CD4-positive, alpha-beta T cell treated with Interferon alpha-2 for 1 hour (primary cell): ENCODE results near the gene CD2BP2.
"Not testable (repeated sequence)": the region's sequence is repeated elsewhere in the genome, so short reads cannot be mapped to it uniquely, and the experiment has no call there.

Experiments used
- DNase-seq, 2 donors: peaks; one replicate each; pipeline ENCODE4 v3.0.0-alpha.2; 2020 to 2022

The CD2BP2 gene

GRCh38 chr16:30358990-30359870, 4.1 kb upstream of the CD2BP2 start:
- DNase-seq = no peak

DNA sequence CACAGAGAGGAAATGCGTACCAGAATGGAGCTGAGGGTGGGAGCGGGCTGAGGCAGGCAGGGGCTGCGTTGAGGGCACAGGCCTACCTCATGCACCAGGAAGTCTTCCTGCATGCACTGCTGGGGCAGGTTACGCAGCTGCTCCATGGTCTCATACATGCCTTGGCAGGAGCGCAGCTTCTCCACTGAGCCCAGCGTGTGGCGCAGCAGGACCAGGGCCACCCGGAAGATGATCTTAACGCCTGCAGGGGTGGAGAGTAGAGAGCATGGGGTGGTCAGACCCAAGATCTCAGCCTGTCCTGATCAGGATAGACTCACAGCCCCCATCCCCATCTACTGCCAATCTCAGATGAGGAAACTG, 3.4 kb upstream of the CD2BP2 start:
- DNase-seq = no peak

GRCh38 chr16:30357715-30358576, 2.8 kb upstream of the CD2BP2 start:
- DNase-seq = no peak

DNA sequence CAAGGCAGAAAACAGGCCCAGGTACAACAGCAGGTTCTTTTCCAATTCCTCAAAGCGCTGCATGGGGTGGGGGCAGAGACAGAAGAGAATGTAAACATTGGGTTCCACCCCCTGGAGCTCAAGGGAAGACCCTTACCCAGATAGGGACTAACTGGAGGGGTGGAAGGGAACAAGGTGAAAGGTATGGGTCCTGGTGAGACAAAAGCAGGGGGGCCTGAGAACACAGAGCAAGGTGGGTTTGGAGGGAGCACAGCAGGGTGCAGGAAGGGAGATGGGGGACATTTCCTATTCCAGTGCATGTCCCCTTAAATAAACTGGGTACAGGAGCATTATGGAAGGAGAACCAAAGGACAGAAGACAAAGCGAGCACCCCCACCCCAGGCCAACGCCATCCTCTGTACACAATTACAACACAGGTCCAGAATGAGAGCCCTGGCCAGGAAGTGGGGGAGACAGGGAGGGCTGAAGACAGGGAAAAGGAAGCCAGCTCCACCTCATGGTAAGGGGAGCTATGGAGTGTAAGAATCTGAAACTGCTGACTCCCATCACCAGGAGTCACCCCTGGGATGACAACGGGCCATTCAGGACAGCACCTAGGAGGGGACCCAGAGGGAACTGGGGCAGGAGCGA, 2.1 kb upstream of the CD2BP2 start:
- no peak for DNase-seq

DNA sequence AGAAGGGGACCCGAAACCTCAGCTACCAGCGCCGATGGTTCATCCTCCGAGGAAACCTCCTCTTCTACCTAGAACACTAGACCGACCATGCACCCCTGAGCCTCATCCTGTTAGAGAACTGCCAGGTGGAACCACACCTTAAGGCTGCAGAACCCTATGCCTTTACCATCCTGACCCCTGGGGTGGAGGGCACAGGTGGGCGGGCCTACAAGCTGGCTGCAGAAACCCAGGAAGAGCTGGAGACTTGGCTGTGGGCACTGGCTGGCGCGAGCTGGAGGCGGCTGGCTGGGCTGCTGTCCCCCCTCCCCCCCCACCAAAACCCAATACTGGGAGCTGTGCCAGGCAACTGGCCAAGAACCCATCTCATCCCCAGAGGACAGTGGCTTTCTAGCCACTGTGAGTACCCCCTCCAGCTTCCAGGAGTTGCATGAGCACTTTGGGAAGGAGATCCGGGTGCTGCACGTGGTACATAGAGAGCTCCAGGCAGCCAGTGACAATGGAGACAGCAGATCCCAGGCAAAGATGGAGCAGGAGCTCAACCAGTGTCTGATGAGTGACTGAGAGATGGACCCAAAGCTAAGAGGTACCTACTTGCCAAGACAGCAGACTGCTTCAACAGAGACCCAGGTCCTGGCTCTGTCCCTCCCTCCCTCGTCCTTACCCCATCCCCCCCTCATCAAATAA, 1.4 kb upstream of the CD2BP2 start:
- DNase-seq = no peak

- no peak for DNase-seq
Observed at GRCh38 chr16:30355954-30356308, 823 bp upstream of the CD2BP2 start.

DNA sequence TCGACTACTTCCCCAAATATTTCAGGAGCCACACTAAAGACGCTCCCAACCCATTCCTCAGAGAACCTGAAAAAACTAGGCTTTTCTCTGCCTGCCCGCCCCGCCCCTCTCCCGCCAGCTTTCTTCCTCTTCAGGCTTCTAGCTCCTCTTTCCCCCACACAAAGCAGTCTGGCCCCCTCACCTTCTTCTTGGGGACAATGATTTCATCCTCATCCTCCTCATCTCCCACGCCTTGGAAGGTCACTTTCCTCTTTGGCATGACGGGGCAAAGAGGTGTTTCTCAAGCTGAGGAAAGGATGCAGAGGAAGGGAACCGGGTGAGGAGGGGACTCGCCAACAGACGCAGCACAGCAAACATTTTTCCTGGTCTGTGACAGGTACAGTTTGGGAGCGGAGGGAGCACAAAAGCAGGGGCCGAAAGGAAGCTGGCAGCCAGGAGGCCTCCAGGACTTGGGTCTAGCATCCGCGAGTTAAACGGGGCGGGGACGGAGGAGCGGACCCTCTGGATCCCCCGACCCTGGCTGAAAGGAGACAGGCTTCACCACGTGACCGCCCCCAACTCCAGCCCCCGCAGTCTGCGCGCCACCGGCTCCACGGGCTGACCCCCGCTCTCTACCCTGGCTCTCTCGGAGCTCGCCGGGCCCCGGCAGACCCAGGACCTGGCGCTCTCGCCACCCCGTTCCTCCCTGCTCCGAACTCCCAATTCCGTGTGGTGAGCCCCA, 525 bp downstream of the CD2BP2 start:
- no peak for DNase-seq

- no peak for DNase-seq
Observed at GRCh38 chr16:30353438-30354129, 1.5 kb downstream of the CD2BP2 start.

- DNase-seq = no peak
Observed at GRCh38 chr16:30352488-30353401, 2.4 kb downstream of the CD2BP2 start.

- DNase-seq = no peak
Observed at GRCh38 chr16:30351586-30352419, 3.3 kb downstream of the CD2BP2 start.

GRCh38 chr16:30351001-30351441, 4.1 kb downstream of the CD2BP2 start:
- no peak for DNase-seq

DNA sequence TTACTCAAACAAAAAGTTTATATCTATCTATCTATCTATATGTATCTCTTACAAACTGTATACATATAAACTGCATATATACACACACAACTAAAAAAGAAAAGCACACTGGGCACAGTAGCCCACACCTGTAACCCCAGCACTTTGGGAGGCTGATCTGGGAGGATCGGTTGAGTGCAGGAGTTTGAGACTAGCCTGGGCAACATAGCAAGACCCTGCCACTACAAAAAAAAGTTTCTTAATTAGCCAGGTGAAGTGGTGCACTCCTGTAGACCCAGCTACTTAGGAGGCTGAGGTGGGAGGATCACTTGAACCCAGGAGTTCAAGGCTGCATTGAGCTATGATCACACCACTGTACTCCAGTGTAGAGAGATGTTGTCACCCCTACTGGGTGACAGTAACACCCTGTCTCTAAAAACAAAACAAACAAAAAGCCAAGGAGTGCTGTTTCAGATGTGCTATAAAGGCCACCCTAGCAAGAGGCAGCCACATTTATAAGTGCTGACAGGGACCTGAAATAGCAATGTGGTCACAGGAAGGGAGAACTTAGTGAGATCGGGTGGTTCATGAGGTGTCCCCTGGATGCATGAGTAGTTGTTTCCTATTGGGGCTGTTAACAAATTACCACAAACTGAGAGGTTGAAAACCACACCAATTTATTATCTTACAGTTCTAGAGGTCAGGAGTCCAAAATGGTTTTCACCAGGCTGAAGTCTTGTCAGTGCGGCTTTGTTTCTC, 4.8 kb downstream of the CD2BP2 start:
- DNase-seq = peak in 1 of 2 donors; percentile 40

- no peak for DNase-seq
Observed at GRCh38 chr16:30349675-30350074, 5.4 kb downstream of the CD2BP2 start.

GRCh38 chr16:30348929-30349328, 6.2 kb downstream of the CD2BP2 start:
- DNase-seq = no peak

DNA sequence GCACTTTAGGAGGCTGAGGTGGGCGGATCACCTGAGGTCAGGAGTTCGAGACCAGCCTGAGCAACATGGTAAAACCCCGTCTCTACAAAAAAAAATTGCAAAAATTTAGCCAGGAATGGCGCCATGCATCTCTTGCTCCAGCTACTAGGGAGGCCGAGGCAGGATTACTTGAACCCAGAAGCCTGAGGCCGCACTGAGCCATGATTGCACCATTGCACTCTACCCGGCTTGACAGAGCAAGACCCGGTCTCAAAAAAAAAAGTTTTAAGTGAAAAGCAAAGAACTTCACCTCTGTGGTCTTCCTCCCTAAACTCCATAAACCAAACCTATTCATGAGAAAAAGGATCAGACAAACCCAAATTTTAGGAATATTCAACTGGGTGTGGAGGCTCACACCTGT, 7.0 kb downstream of the CD2BP2 start:
- no peak for DNase-seq

DNA sequence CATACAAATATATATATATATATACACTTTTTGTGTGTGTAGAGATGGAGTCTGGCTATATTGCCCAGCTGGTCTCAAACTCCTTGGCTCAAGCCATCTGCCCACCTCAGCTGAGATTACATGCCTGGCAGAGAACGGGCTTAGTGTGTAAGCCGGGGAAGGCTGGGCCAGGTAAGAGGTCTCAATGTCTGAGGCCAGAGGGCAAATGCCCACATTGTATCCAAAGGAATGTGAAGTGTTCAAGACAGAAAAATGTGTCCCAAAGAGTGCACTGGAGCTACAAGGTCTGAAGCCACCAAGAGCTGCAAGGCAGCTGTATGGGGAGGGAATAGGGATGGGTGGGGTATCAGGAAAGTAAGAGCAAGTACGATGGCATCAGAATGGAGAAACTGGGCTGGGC, 8.8 kb downstream of the CD2BP2 start:
- no peak for DNase-seq

DNA sequence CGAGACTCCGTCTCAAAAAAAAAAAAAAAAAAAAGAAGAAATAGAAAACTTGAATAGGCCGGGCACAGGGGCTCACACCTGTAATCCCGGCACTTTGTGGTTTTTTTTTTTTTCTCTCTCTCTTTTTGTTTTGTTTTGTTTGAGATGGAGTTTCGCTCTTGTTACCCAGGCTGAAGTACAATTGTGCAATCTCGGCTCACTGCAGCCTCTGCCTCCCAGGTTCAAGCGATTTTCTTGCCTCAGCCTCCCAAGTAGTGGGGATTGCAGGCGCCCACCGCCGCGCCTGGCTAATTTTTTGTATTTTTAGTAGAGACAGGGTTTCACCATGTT, 11.7 kb downstream of the CD2BP2 start:
- DNase-seq = not testable (repeated sequence)

- no peak for DNase-seq
Observed at GRCh38 chr16:30342751-30343490, 12.2 kb downstream of the CD2BP2 start.
